H1 (cell line): ENCODE results near the gene RPL32. TPM values are rescaled to one million over a fixed set of nuclear protein-coding genes. Genes with fewer than 3 reads are reported as not detected.

ENCODE experiments used
- CBX8 ChIP-seq: fragments of 300-800, 300-1000 bp; sonication (generic); IDR thresholded peaks from 2 replicates; pipeline ENCODE4 v1.7.1; 2016; ENCODE audit warnings: low read depth, low read length, borderline replicate concordance
- CEBPB ChIP-seq: IDR thresholded peaks from 2 replicates; pipeline ENCODE4 v1.6.1; 2012; ENCODE audit warnings: low read depth, low read length
- CHD1 ChIP-seq: IDR thresholded peaks from 2 replicates; pipeline ENCODE4 v1.6.1; 2012; ENCODE audit warnings: low read depth, low read length, improper control_type of control experiment
- CHD2 ChIP-seq: IDR thresholded peaks from 2 replicates; pipeline ENCODE4 v1.6.1; 2012; ENCODE audit warnings: low read length, improper control_type of control experiment
- CTBP2 ChIP-seq: IDR thresholded peaks from 2 replicates; pipeline ENCODE4 v1.7.0; 2011; ENCODE audit warnings: borderline replicate concordance, mild to moderate bottlenecking, moderate library complexity, mixed read lengths, low read length; ENCODE audit not compliant: insufficient read depth, insufficient read length
- EP300 ChIP-seq, 2 experiments: IDR thresholded peaks; 1 replicate in 1 of 2; 2 replicates in 1 of 2; pipeline ENCODE4 v1.6.1; 2011 to 2012; ENCODE audit warnings: low read depth in 2 of 2, low read length in 2 of 2, mild to moderate bottlenecking in 2 of 2, borderline replicate concordance in 1 of 2, inconsistent platforms in 1 of 2, moderate library complexity in 1 of 2
- EZH2 ChIP-seq: fragments of 200-600 bp; sonication (generic); IDR thresholded peaks from 2 replicates; pipeline ENCODE4 v1.7.1; 2012; ENCODE audit warnings: low read depth, mild to moderate bottlenecking, moderate library complexity, low read length, inconsistent platforms; ENCODE audit not compliant: severe bottlenecking
- GABPA ChIP-seq: IDR thresholded peaks from 2 replicates; pipeline ENCODE4 v1.6.1; 2011; ENCODE audit warnings: mild to moderate bottlenecking, low read length, moderate library complexity, borderline replicate concordance; ENCODE audit not compliant: insufficient read depth
- GTF2F1 ChIP-seq: IDR thresholded peaks from 2 replicates; pipeline ENCODE4 v1.6.1; 2012; ENCODE audit warnings: low read depth, low read length, improper control_type of control experiment, borderline replicate concordance
- HDAC2 ChIP-seq, 2 experiments: fragments of 300-600 bp in 1 of 2; sonication (generic) in 1 of 2; IDR thresholded peaks; 2 replicates each; pipeline ENCODE4 v1.6.1; 2011 to 2012; ENCODE audit warnings: low read depth in 2 of 2, low read length in 2 of 2, mild to moderate bottlenecking in 2 of 2, moderate library complexity in 2 of 2, borderline replicate concordance in 1 of 2, inconsistent platforms in 1 of 2
- HDAC6 ChIP-seq: IDR thresholded peaks from one replicate; pipeline ENCODE4 v1.7.1; 2012; ENCODE audit warnings: low read depth, mild to moderate bottlenecking, inconsistent platforms, low read length, moderate library complexity
- JUND ChIP-seq: IDR thresholded peaks from 2 replicates; pipeline ENCODE4 v1.6.1; 2011; ENCODE audit warnings: mild to moderate bottlenecking, improper control_type of control experiment, low read length
- KDM5A ChIP-seq: fragments of 200-600 bp; IDR thresholded peaks from 2 replicates; pipeline ENCODE4 v1.7.1; 2012; ENCODE audit warnings: mild to moderate bottlenecking, low read length, inconsistent platforms, mixed read lengths
- NANOG ChIP-seq: IDR thresholded peaks from 2 replicates; pipeline ENCODE4 v1.6.1; 2011; ENCODE audit warnings: low read length, low read depth, mild to moderate bottlenecking, inconsistent platforms; ENCODE audit not compliant: insufficient read depth, poor library complexity, severe bottlenecking
- PHF8 ChIP-seq: fragments of 200-600 bp; sonication (generic); conservative IDR thresholded peaks from 2 replicates; pipeline ENCODE4 v1.7.1; 2012; ENCODE audit warnings: low read depth, mild to moderate bottlenecking, inconsistent platforms, low read length, moderate library complexity
- POU5F1 ChIP-seq: IDR thresholded peaks from 2 replicates; pipeline ENCODE4 v1.6.1; 2011; ENCODE audit warnings: low read depth, mild to moderate bottlenecking, low read length, moderate library complexity
- RFX5 ChIP-seq: IDR thresholded peaks from 2 replicates; pipeline ENCODE4 v1.6.1; 2011; ENCODE audit warnings: low read depth, low read length, improper control_type of control experiment, borderline replicate concordance
- RXRA ChIP-seq: IDR thresholded peaks from 2 replicates; pipeline ENCODE4 v1.6.1; 2011; ENCODE audit warnings: low read depth, mild to moderate bottlenecking, low read length, moderate library complexity; ENCODE audit not compliant: insufficient read depth
- SAP30 ChIP-seq: fragments of 300-600 bp; sonication (generic); IDR thresholded peaks from 2 replicates; pipeline ENCODE4 v1.7.1; 2012; ENCODE audit warnings: low read length, moderate library complexity, mild to moderate bottlenecking, inconsistent platforms; ENCODE audit not compliant: insufficient read depth, insufficient replicate concordance
- SIX5 ChIP-seq: IDR thresholded peaks from 2 replicates; pipeline ENCODE4 v1.6.1; 2011; ENCODE audit warnings: mild to moderate bottlenecking, low read depth, low read length
- SP4 ChIP-seq: IDR thresholded peaks from 2 replicates; pipeline ENCODE4 v1.6.1; 2012; ENCODE audit warnings: low read length, inconsistent platforms
- TBP ChIP-seq: IDR thresholded peaks from 2 replicates; pipeline ENCODE4 v1.6.1; 2011; ENCODE audit warnings: low read depth, low read length, improper control_type of control experiment
- TEAD4 ChIP-seq: IDR thresholded peaks from 2 replicates; pipeline ENCODE4 v1.6.1; 2012; ENCODE audit warnings: low read depth, low read length, inconsistent platforms, mixed read lengths
- ZNF274 ChIP-seq: IDR thresholded peaks from 2 replicates; pipeline ENCODE4 v1.7.0; 2012; ENCODE audit warnings: low read length, borderline replicate concordance; ENCODE audit errors: extremely low read depth
- polyA plus RNA-seq, 7 experiments: library from polyadenylated mRNA; depleted of rRNA in 3 of 7; stranded (reverse) in 5 of 7; unstranded in 2 of 7; fragments of >200 nt in 5 of 7; fragments of 200-250 nt in 2 of 7; gene quantifications; 1 replicate in 5 of 7; 2 replicates in 1 of 7; 4 replicates in 1 of 7; pipeline versions ENCODE4 v1.2.1 to v1.2.3, GENCODE V29; 2011 to 2013; ENCODE audit warnings: missing spikeins in 2 of 7, mixed read lengths in 2 of 7
- total RNA-seq: library from RNA; stranded (reverse); fragmentation: NEBNext Ultra II Directional; extraction: Animal tissue kit (Norgen Biotek cat#: 25700); gene quantifications from 2 replicates; pipeline ENCODE4 v1.2.1, GENCODE V29; 2021

The RPL32 gene
- total and polyA plus RNA-seq, 2 of the 8 experiments (the other 6 are each of a cell fraction or from before 2014, with no cell fraction given), result 1,443 to 2,043 TPM

GRCh38 chr3:12841149-12841969 is at the start of gene RPL32 (continued):
- TF ChIP-seq ZNF274, result no peak
- TF ChIP-seq EZH2, result no peak
- TF ChIP-seq HDAC2 (IDR thresholded peaks at IDR 0.05; ENCODE audit: borderline replicate concordance in 1 of 2, low read depth in 2 of 2, low read length in 2 of 2), result no peak
- TF ChIP-seq POU5F1, result no peak
- TF ChIP-seq PHF8, result peak; percentile 98
- no peak for TF ChIP-seq RFX5
- TF ChIP-seq KDM5A, result no peak
- TF ChIP-seq GTF2F1, result peak; percentile 86; the same call in 1 of the 2 replicates
- TF ChIP-seq SP4, result 0 out of 2 replicates have a peak, but pooled peaks have one; percentile 44
- 0 out of 2 replicates have a peak, but pooled peaks have one; percentile 14 for TF ChIP-seq CHD2
- no peak for TF ChIP-seq CBX8
- TF ChIP-seq SAP30, result no peak
- peak; percentile 54 for TF ChIP-seq SIX5
- peak; percentile 48; the same call in 1 of the 2 replicates for TF ChIP-seq JUND
- no peak for TF ChIP-seq RXRA
- TF ChIP-seq TBP, result peak; percentile 96
- TF ChIP-seq CTBP2, result no peak
- TF ChIP-seq CEBPB, result peak; percentile 70
- peak; percentile 77 for TF ChIP-seq TEAD4
- no peak for TF ChIP-seq EP300 (IDR thresholded peaks at IDR 0.05; ENCODE audit: borderline replicate concordance in 1 of 2, low read depth in 2 of 2, low read length in 2 of 2)
- TF ChIP-seq GABPA, result peak; percentile 87
- TF ChIP-seq CHD1, result no peak
- TF ChIP-seq NANOG, result no peak
- no peak for TF ChIP-seq HDAC6
